Measurements from ENCODE around the gene ZSWIM1.

DNA sequence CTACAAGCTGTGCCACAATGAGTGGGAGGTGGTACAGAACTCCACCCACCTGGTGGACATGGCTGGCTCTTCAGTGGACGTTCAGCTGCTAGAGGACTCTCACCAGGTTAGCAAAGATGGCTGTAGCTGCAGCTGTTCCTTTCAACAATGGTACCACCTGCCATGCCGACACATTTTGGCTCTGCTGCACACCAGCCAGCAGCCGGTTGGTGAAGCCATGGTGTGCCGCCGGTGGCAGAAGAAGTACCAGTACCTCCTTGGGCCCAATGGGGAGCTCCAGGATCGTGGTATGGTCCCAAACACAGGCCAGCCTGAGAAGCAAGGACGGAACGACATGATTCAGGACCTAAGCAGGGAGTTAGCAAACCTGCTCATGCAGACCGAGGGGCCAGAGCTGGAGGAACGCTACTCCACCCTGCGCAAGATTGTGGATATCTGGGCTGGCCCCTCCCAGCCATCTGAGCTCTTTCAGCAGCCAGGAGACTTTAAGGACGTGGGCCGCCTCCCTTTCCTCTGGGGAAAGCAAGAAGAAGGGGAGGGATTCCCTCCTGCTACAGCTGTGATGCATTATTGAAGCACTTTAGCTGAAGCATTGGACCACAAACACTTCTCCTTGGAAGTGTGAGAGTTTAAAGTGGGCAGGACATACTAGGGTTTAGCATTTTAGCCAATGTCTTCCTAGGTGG, 2.8 kb upstream of the ZSWIM1 start:
- TF ChIP-seq, protein P1, sequence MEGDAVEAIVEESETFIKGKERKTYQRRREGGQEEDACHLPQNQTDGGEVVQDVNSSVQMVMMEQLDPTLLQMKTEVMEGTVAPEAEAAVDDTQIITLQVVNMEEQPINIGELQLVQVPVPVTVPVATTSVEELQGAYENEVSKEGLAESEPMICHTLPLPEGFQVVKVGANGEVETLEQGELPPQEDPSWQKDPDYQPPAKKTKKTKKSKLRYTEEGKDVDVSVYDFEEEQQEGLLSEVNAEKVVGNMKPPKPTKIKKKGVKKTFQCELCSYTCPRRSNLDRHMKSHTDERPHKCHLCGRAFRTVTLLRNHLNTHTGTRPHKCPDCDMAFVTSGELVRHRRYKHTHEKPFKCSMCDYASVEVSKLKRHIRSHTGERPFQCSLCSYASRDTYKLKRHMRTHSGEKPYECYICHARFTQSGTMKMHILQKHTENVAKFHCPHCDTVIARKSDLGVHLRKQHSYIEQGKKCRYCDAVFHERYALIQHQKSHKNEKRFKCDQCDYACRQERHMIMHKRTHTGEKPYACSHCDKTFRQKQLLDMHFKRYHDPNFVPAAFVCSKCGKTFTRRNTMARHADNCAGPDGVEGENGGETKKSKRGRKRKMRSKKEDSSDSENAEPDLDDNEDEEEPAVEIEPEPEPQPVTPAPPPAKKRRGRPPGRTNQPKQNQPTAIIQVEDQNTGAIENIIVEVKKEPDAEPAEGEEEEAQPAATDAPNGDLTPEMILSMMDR (IDR thresholded peaks at IDR 0.05): no peak
- TF ChIP-seq POLR2A (IDR thresholded peaks at IDR 0.05): no peak
- TF ChIP-seq POLR2AphosphoS5 (IDR thresholded peaks at IDR 0.05): no peak

All from stomach (tissue), 4 donors.